GM21619 (cell line): ENCODE results near the gene RESP18.

Experiments used
- ATAC-seq: cut with Tn5 transposase; IDR thresholded peaks from one replicate; pipeline ENCODE4 v1.9.1; 2021; ENCODE audit not compliant: unreplicated experiment

The RESP18 gene

GRCh38 chr2:219332542-219332941 is at the start of gene RESP18:
Gene RESP18 (minus strand): TSS chr2:219332744.
- ATAC-seq = no peak

GRCh38 chr2:219381448-219381847 is 48.9 kb upstream of the RESP18 start:
- no peak for ATAC-seq

- no peak for ATAC-seq
Observed at GRCh38 chr2:219380926-219381325, 48.4 kb upstream of the RESP18 start.

- ATAC-seq = no peak
Observed at GRCh38 chr2:219378163-219378851, 45.8 kb upstream of the RESP18 start.

- no peak for ATAC-seq
Observed at GRCh38 chr2:219369447-219369861, 36.9 kb upstream of the RESP18 start.

GRCh38 chr2:219368690-219369191 is 36.2 kb upstream of the RESP18 start:
- no peak for ATAC-seq

GRCh38 chr2:219362524-219363164 is 30.1 kb upstream of the RESP18 start:
- peak; percentile 86 for ATAC-seq

- ATAC-seq = no peak
Observed at GRCh38 chr2:219362072-219362471, 29.5 kb upstream of the RESP18 start.

GRCh38 chr2:219358170-219359075 is 25.9 kb upstream of the RESP18 start:
- ATAC-seq = no peak

- no peak for ATAC-seq
Observed at GRCh38 chr2:219356834-219357233, 24.3 kb upstream of the RESP18 start.

- ATAC-seq = no peak
Observed at GRCh38 chr2:219354582-219354981, 22.0 kb upstream of the RESP18 start.

GRCh38 chr2:219353129-219353528 is 20.6 kb upstream of the RESP18 start:
- ATAC-seq = no peak

- no peak for ATAC-seq
Observed at GRCh38 chr2:219352448-219353023, 20.0 kb upstream of the RESP18 start.

GRCh38 chr2:219350710-219351221 is 18.2 kb upstream of the RESP18 start:
- ATAC-seq = no peak

- ATAC-seq = no peak
Observed at GRCh38 chr2:219350215-219350614, 17.7 kb upstream of the RESP18 start.

GRCh38 chr2:219344751-219345430 is 12.3 kb upstream of the RESP18 start:
- no peak for ATAC-seq

GRCh38 chr2:219335373-219335786 is 2.8 kb upstream of the RESP18 start:
- no peak for ATAC-seq

- ATAC-seq = no peak
Observed at GRCh38 chr2:219334076-219334475, 1.5 kb upstream of the RESP18 start.

- no peak for ATAC-seq
Observed at GRCh38 chr2:219331560-219332213, 857 bp downstream of the RESP18 start.

GRCh38 chr2:219327719-219328118 is 4.8 kb downstream of the RESP18 start:
- no peak for ATAC-seq
